ENCODE results near the gene CTBS.

The CTBS gene

GRCh38 chr1:84541679-84542078 is 32.6 kb downstream of the CTBS start:
- H3K9me3 ChIP-seq (replicated peaks in 1 of 11): no peaks in the 10 kb centered on the region
- H4K20me1 ChIP-seq: no peaks in the 10 kb centered on the region
- H3K9ac ChIP-seq: peak overlapping the region in 2 of 11 experiments; percentile 7 to 10; a peak in 2 of 22 replicates
- no peak overlapping the region for H3K4me2 ChIP-seq
- H3K36me3 ChIP-seq: peaks cover 0 to 70% (median 0%) of the 10 kb centered on the region in 11 experiments; a peak in 9 of 22 replicates
- TF ChIP-seq Cebpa-rat (IDR thresholded peaks at IDR 0.05): no peak
- H3K4me3 ChIP-seq: no peak overlapping the region
- H3K27me3 ChIP-seq: no peaks in the 10 kb centered on the region
- H3K4me1 ChIP-seq: peaks cover 0 to 11% (median 8%) of the 10 kb centered on the region in 10 experiments; a peak in 14 of 20 replicates
- 0 out of 22 replicates have a peak overlapping the region, but pooled peaks of 1 of the 11 experiments have one; percentile 9 for H3K27ac ChIP-seq

DNA sequence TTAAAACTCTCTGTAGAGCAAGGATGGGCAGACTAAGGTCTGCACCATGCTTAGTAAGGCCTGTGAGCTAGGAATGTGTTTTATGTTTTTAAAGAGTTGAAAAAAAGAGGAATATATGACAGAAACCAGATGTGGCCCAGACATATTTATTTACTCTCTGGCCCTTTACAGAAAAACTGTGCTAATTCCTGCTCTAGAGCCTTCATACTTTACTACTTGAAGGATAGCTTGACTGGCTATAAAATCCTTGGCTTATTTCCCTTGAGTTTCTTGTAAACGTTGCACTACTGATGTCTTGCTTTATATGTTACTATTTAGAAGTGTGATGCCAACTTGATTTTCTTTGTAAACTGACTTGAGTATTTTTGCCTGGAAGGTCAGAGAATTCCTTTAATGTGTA is 33.5 kb downstream of the CTBS start:
- H3K36me3 ChIP-seq: peaks cover 0 to 66% (median 0%) of the 10 kb centered on the region in 11 experiments; a peak in 9 of 22 replicates
- no peak overlapping the region for H3K9ac ChIP-seq
- no peak overlapping the region for H3K4me2 ChIP-seq
- no peak overlapping the region for H3K27ac ChIP-seq
- H3K4me1 ChIP-seq: peaks cover 0 to 11% (median 8%) of the 10 kb centered on the region in 10 experiments; a peak in 14 of 20 replicates
- no peak overlapping the region for H3K4me3 ChIP-seq
- H4K20me1 ChIP-seq: no peaks in the 10 kb centered on the region
- no peak for TF ChIP-seq Cebpa-rat (IDR thresholded peaks at IDR 0.05)
- H3K9me3 ChIP-seq (replicated peaks in 1 of 11): no peaks in the 10 kb centered on the region
- no peaks in the 10 kb centered on the region for H3K27me3 ChIP-seq

- TF ChIP-seq Cebpa-rat (IDR thresholded peaks at IDR 0.05): no peak
- no peak overlapping the region for H3K4me3 ChIP-seq
- H3K4me2 ChIP-seq: no peak overlapping the region
- no peaks in the 10 kb centered on the region for H4K20me1 ChIP-seq
- H3K9me3 ChIP-seq (replicated peaks in 1 of 11): no peaks in the 10 kb centered on the region
- peaks cover 0 to 66% (median 0%) of the 10 kb centered on the region in 11 experiments; a peak in 9 of 22 replicates for H3K36me3 ChIP-seq
- H3K27ac ChIP-seq: no peak overlapping the region
- H3K9ac ChIP-seq: no peak overlapping the region
- no peaks in the 10 kb centered on the region for H3K27me3 ChIP-seq
- peaks cover 0 to 11% (median 8%) of the 10 kb centered on the region in 10 experiments; a peak in 14 of 20 replicates for H3K4me1 ChIP-seq
These were observed 34.3 kb downstream of the CTBS start for GRCh38 chr1:84539972-84540371.

DNA sequence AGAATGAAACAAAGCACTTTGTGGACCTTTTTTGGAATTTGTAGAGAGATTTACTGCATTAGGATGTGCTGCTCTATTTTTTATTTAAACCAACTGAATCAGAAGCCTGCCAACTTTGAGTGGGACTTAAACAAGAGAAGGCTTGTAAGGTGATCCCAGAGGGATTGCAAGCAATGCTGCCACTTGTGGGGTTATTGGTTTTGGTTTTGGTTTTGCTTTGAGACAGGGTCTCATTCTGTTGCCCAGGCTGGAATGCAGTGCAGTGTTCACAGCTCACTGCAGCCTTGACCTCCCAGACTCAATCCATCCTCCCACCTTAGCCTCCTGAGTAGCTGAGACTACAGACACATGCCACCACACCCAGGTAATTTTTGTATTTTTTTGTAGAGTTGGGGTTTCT is 35.6 kb downstream of the CTBS start:
- H3K27me3 ChIP-seq: no peaks in the 10 kb centered on the region
- no peak for TF ChIP-seq Cebpa-rat (IDR thresholded peaks at IDR 0.05)
- H4K20me1 ChIP-seq: no peaks in the 10 kb centered on the region
- no peaks in the 10 kb centered on the region for H3K9me3 ChIP-seq (replicated peaks in 1 of 11)
- H3K9ac ChIP-seq: no peak overlapping the region
- H3K4me2 ChIP-seq: peak overlapping the region in 8 of 11 experiments; percentile 1 to 43 (median 30); a peak in 9 of 22 replicates
- no peak overlapping the region for H3K4me3 ChIP-seq
- peaks cover 0 to 11% (median 8%) of the 10 kb centered on the region in 10 experiments; a peak in 14 of 20 replicates for H3K4me1 ChIP-seq
- no peak overlapping the region for H3K27ac ChIP-seq
- peaks cover 0 to 55% (median 0%) of the 10 kb centered on the region in 11 experiments; a peak in 9 of 22 replicates for H3K36me3 ChIP-seq

DNA sequence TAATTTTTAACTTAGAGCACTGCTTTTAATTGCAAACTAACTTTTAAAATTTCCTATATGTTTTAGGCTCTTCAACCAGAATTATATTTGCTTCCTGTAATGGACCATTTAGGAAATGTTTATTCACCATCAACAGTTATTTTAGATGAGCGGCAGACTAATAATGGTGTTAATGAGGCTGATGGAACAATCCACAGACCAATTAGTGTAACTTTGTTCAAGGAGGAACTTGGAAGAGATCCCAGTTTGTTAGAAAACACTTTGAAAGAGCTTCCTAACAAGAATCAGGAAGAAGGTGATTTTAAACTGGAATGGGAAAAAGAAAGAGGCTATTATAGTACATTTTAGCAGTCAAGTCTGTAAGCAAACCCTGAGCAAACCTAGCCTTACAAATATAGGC is 48.5 kb downstream of the CTBS start:
- no peak overlapping the region for H3K4me2 ChIP-seq
- no peak for TF ChIP-seq Cebpa-rat (IDR thresholded peaks at IDR 0.05)
- H3K9me3 ChIP-seq (replicated peaks in 1 of 11): no peaks in the 10 kb centered on the region; a peak in 1 of 22 replicates
- no peak overlapping the region for H3K4me3 ChIP-seq
- H3K4me1 ChIP-seq: no peaks in the 10 kb centered on the region
- H4K20me1 ChIP-seq: no peaks in the 10 kb centered on the region
- H3K27ac ChIP-seq: no peak overlapping the region
- H3K27me3 ChIP-seq: no peaks in the 10 kb centered on the region
- H3K9ac ChIP-seq: no peak overlapping the region
- peaks cover 0 to 33% (median 0%) of the 10 kb centered on the region in 11 experiments; a peak in 3 of 22 replicates for H3K36me3 ChIP-seq

GRCh38 chr1:84524590-84524989 is 49.6 kb downstream of the CTBS start:
- Histone ChIP-seq H3K27me3 (no peaks in the 10 kb centered on the region), H3K4me1 (no peaks in the 10 kb centered on the region), H4K20me1 (no peaks in the 10 kb centered on the region), H3K36me3 (peaks cover 0 to 23% (median 0%) of the 10 kb centered on the region in 11 experiments; a peak in 3 of 22 replicates), H3K9me3 (replicated peaks in 1 of 11) (no peaks in the 10 kb centered on the region; a peak in 1 of 22 replicates), H3K9ac (no peak overlapping the region), H3K27ac (no peak overlapping the region), H3K4me3 (no peak overlapping the region), H3K4me2 (no peak overlapping the region)
- no peak for TF ChIP-seq Cebpa-rat (IDR thresholded peaks at IDR 0.05)

GRCh38 chr1:84510668-84511067 is 63.6 kb downstream of the CTBS start:
- no peaks in the 10 kb centered on the region for H3K27me3 ChIP-seq
- H3K36me3 ChIP-seq: peaks cover 0 to 17% (median 9%) of the 10 kb centered on the region in 11 experiments; a peak in 9 of 22 replicates
- H3K4me1 ChIP-seq: peaks cover 5 to 13% (median 12%) of the 10 kb centered on the region in 10 experiments; a peak in 19 of 20 replicates
- peaks cover 10 to 21% (median 14%) of the 10 kb centered on the region in 11 experiments; a peak in 21 of 22 replicates for H3K9me3 ChIP-seq (replicated peaks in 1 of 11)
- no peak overlapping the region for H3K4me3 ChIP-seq
- no peaks in the 10 kb centered on the region; a peak in 2 of 22 replicates for H4K20me1 ChIP-seq
- H3K4me2 ChIP-seq: no peak overlapping the region
- no peak for TF ChIP-seq Cebpa-rat (IDR thresholded peaks at IDR 0.05)
- no peak overlapping the region for H3K9ac ChIP-seq
- no peak overlapping the region for H3K27ac ChIP-seq

GRCh38 chr1:84510165-84510564 is 64.1 kb downstream of the CTBS start:
- Histone ChIP-seq H3K4me3 (no peak overlapping the region), H3K9ac (no peak overlapping the region), H3K9me3 (replicated peaks in 1 of 11) (peaks cover 10 to 21% (median 14%) of the 10 kb centered on the region in 11 experiments; a peak in 21 of 22 replicates), H4K20me1 (peaks cover 0 to 5% (median under 1%) of the 10 kb centered on the region in 11 experiments; a peak in 9 of 22 replicates), H3K4me2 (no peak overlapping the region), H3K4me1 (peaks cover 5 to 13% (median 12%) of the 10 kb centered on the region in 10 experiments; a peak in 19 of 20 replicates), H3K27ac (no peak overlapping the region), H3K27me3 (no peaks in the 10 kb centered on the region), H3K36me3 (peaks cover 0 to 17% (median 9%) of the 10 kb centered on the region in 11 experiments; a peak in 9 of 22 replicates)
- no peak for TF ChIP-seq Cebpa-rat (IDR thresholded peaks at IDR 0.05)

DNA sequence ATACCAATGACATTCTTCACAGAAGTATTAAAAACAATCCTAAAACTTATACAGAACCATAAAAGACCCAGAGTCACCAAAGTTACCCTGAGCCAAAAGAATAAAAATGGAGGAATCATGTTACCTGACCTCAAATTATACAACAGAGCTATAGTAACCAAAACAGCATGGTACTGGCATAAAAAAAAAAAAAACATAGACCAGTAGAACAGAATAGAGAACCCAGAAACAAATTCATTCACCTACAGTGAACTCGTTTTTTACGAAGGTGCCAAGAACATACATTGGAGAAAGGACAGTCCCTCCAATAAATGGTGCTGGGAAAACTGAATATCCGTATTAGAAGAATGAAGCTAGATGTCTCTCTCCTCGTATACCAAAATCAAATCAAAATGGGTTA is 65.2 kb downstream of the CTBS start:
- no peak overlapping the region for H3K4me2 ChIP-seq
- TF ChIP-seq Cebpa-rat (IDR thresholded peaks at IDR 0.05): no peak
- peaks cover 11 to 21% (median 17%) of the 10 kb centered on the region in 10 experiments for H3K4me1 ChIP-seq
- no peaks in the 10 kb centered on the region for H3K27me3 ChIP-seq
- no peak overlapping the region for H3K9ac ChIP-seq
- no peak overlapping the region for H3K27ac ChIP-seq
- peaks cover 10 to 21% (median 14%) of the 10 kb centered on the region in 11 experiments; a peak in 21 of 22 replicates for H3K9me3 ChIP-seq (replicated peaks in 1 of 11)
- no peak overlapping the region for H3K4me3 ChIP-seq
- H4K20me1 ChIP-seq: peaks cover 8 to 16% (median 11%) of the 10 kb centered on the region in 11 experiments
- peaks cover 0 to 17% (median 9%) of the 10 kb centered on the region in 11 experiments; a peak in 11 of 22 replicates for H3K36me3 ChIP-seq
